ENCODE measurements around the gene ADARB1. TPM values are rescaled to one million over a fixed set of nuclear protein-coding genes. Genes with fewer than 3 reads are reported as not detected.
A peak's percentile ranks its signal among the peaks of the same experiment; 100 is the strongest.

ADARB1 gene
- total RNA-seq, 1 experiment from 2014 or later: 7.9 TPM

DNA sequence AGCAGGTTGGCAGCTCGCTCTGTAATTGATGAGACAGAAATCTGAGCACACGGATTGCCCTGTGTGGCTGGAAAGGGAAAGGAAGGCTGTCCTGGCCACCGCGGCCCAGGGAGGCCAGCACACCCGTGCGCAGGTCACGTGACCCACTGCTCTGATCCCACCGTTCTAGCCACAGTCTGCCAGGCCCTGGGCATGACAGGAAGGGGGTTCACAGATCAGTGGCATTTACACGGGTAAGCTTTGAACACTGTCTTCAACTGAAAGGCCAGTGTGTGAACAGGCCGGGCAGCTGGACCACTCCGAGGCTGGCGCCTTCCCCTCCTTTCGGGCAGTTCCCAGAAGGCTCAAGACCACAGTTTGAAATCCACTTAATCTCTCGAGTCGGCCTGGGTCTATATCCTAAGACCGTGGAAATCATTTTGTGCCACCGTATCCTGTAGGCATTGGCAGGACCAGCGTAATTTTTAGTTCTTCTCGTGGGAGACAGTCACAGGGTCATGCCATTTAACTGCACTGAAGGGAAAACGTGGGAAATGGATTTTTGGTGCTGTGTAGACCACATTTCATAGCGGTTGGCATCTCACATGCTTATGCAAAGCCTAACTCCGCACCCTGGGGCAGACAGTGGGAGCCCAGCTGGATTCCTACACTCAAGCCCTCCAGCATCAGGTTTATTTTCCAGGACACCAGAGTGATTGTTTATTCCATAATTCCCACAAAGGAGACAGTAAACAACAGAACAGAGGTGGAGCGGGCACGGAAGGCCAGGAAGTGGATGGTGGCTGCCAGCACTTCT, 3.1 kb upstream of the ADARB1 start:
- no peaks in the 10 kb centered on the region for H3K27me3 ChIP-seq (replicated peaks)
- H3K27ac ChIP-seq: no peak overlapping the region
- peaks cover 31% of the 10 kb centered on the region for H3K4me1 ChIP-seq (replicated peaks)
- no peak overlapping the region for H3K4me3 ChIP-seq
- no peak for DNase-seq (ENCODE audit: low read depth in 1 of 2, low spot score in 2 of 2)
- peaks cover 7% of the 10 kb centered on the region for H3K36me3 ChIP-seq
- H3K9me3 ChIP-seq (replicated peaks): peaks cover 5% of the 10 kb centered on the region; the same call in 1 of the 2 replicates

DNA sequence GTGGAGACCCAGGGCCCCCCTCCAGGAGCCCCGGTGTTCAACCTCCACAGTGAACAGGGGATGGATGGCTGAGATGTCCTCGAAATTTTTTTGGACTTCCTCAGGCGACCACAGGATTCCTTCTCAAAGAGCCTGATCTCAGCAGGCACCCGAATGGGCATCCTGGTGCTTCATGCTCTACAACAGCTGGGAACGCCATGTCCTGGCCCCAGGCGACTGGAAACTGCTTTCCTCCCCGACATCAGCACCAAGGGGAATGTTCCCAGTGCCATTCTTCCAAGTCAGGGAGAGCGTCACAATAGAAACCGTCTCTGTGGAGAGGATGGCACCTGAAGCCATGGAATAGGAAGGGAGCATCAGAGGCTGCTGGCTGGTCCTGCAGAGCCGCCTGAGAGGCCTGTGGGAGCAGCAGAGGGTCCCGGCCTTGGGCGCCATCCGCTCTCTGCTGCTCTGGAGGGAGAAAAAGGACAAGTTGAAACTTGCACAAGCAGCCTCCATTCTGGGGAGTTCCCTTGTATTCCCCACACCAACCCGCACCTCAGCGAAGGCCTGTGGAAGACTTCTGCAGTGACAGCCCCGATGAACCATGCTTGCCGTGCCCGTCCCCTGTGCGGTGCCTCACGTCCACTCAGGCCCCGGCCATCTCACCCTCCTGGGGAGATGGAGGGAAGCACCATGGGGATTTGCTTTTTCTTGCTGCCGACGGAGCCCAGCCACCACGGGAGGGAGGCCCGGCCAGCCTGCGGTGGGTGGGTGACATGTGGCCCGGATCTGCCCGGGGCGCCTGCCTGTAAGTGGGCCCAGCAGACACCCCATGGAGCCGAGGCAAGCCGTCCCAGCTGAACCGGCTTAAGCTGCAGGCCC, 2.3 kb upstream of the ADARB1 start:
- Histone ChIP-seq H3K36me3 (peaks cover 7% of the 10 kb centered on the region), H3K27ac (no peak overlapping the region), H3K4me3 (no peak overlapping the region), H3K9me3 (replicated peaks) (peaks cover 5% of the 10 kb centered on the region; the same call in 1 of the 2 replicates), H3K27me3 (replicated peaks) (no peaks in the 10 kb centered on the region), H3K4me1 (replicated peaks) (peaks cover 25% of the 10 kb centered on the region)
- no peak for DNase-seq (ENCODE audit: low read depth in 1 of 2, low spot score in 2 of 2)

DNA sequence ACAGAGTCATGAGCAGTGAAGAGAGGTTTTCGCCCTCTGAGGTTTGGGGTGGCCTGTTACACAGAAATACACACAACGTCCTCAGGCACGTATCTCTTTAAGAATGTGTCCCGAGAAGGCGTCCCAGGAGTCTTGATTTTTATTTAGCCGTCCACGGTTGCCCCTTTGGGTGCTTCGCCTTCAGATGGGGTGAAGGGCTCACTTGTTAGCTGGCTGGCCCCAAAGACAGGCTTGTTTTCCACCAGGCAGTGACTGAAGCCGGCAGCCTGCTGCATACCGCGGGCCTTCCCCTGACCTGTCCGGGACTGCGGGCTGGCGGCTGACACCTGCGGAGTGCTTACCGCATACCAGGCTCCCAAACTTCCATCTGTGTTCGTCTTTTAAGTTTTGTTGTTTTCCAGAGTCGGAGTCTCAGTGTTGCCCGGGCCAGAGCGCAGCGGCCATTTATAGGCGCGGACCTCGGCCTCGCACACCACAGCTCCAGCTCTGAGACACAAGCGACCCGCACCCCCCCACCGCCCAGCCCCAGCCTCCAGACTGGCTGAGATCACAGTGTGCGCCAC, 1.6 kb upstream of the ADARB1 start:
- Histone ChIP-seq H3K36me3 (peaks cover 7% of the 10 kb centered on the region), H3K4me1 (replicated peaks) (peaks cover 23% of the 10 kb centered on the region), H3K27ac (no peak overlapping the region), H3K9me3 (replicated peaks) (peaks cover 5% of the 10 kb centered on the region; the same call in 1 of the 2 replicates), H3K4me3 (no peak overlapping the region), H3K27me3 (replicated peaks) (no peaks in the 10 kb centered on the region)
- no peak for DNase-seq (ENCODE audit: low read depth in 1 of 2, low spot score in 2 of 2)

GRCh38 chr21:45073301-45074047, 906 bp upstream of the ADARB1 start:
- peak; percentile 15 to 48 for DNase-seq (ENCODE audit: low read depth in 1 of 2, low spot score in 2 of 2)
- peaks cover 5% of the 10 kb centered on the region; the same call in 1 of the 2 replicates for H3K9me3 ChIP-seq (replicated peaks)
- H3K4me3 ChIP-seq: peak overlapping the region; percentile 100
- peaks cover 11% of the 10 kb centered on the region for H3K36me3 ChIP-seq
- H3K4me1 ChIP-seq (replicated peaks): peaks cover 23% of the 10 kb centered on the region
- no peak overlapping the region for H3K27ac ChIP-seq
- H3K27me3 ChIP-seq (replicated peaks): no peaks in the 10 kb centered on the region

- H3K36me3 ChIP-seq: peaks cover 14% of the 10 kb centered on the region
- peaks cover 23% of the 10 kb centered on the region for H3K4me1 ChIP-seq (replicated peaks)
- H3K27ac ChIP-seq: no peak overlapping the region
- DNase-seq (ENCODE audit: low read depth in 1 of 2, low spot score in 2 of 2): peak in 1 of 2 experiments; percentile 43
- no peaks in the 10 kb centered on the region for H3K27me3 ChIP-seq (replicated peaks)
- peaks cover 5% of the 10 kb centered on the region; the same call in 1 of the 2 replicates for H3K9me3 ChIP-seq (replicated peaks)
- peak overlapping the region; percentile 100 for H3K4me3 ChIP-seq
Measured at GRCh38 chr21:45074818-45075595, 627 bp downstream of the ADARB1 start.

GRCh38 chr21:45075596-45076244, 1.3 kb downstream of the ADARB1 start:
- Histone ChIP-seq H3K4me3 (peak overlapping the region; percentile 100), H3K9me3 (replicated peaks) (peaks cover 5% of the 10 kb centered on the region; the same call in 1 of the 2 replicates), H3K36me3 (peaks cover 14% of the 10 kb centered on the region), H3K27ac (no peak overlapping the region), H3K27me3 (replicated peaks) (no peaks in the 10 kb centered on the region), H3K4me1 (replicated peaks) (peaks cover 28% of the 10 kb centered on the region)
- DNase-seq (ENCODE audit: low read depth in 1 of 2, low spot score in 2 of 2): no peak

- no peaks in the 10 kb centered on the region for H3K27me3 ChIP-seq (replicated peaks)
- peaks cover 16% of the 10 kb centered on the region for H3K36me3 ChIP-seq
- H3K4me3 ChIP-seq: no peak overlapping the region
- no peak overlapping the region for H3K27ac ChIP-seq
- H3K4me1 ChIP-seq (replicated peaks): peaks cover 34% of the 10 kb centered on the region
- no peak for DNase-seq (ENCODE audit: low read depth in 1 of 2, low spot score in 2 of 2)
- peaks cover 5% of the 10 kb centered on the region; the same call in 1 of the 2 replicates for H3K9me3 ChIP-seq (replicated peaks)
Measured at GRCh38 chr21:45076245-45076711, 1.9 kb downstream of the ADARB1 start.

DNA sequence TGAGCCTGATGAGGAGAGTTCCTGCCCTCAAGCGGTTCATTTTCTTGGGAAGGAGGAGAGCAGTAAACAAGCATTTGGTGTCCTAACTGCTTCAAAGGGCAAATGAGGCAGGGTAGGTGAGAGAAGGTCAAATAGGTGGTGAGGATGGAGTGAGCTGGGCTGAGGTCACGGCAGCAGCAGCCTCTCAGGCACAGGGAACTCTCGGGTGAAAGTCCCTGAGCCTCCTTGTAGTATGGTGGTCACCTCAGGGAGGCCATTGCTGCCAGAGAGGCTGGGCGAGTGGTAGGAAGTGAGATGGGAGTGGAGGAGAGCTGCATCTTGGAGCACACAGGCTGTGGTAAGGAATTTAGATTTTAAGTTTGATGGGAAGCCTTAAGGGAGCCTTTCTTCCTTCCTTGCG, 4.0 kb downstream of the ADARB1 start:
- no peaks in the 10 kb centered on the region for H3K27me3 ChIP-seq (replicated peaks)
- peaks cover 5% of the 10 kb centered on the region; the same call in 1 of the 2 replicates for H3K9me3 ChIP-seq (replicated peaks)
- peaks cover 20% of the 10 kb centered on the region for H3K36me3 ChIP-seq
- DNase-seq (ENCODE audit: low read depth in 1 of 2, low spot score in 2 of 2): no peak
- no peak overlapping the region for H3K27ac ChIP-seq
- H3K4me1 ChIP-seq (replicated peaks): peaks cover 34% of the 10 kb centered on the region
- H3K4me3 ChIP-seq: no peak overlapping the region

- H3K27ac ChIP-seq: no peak overlapping the region
- no peak for DNase-seq (ENCODE audit: low read depth in 1 of 2, low spot score in 2 of 2)
- no peaks in the 10 kb centered on the region for H3K27me3 ChIP-seq (replicated peaks)
- peaks cover 20% of the 10 kb centered on the region for H3K36me3 ChIP-seq
- no peak overlapping the region for H3K4me3 ChIP-seq
- peaks cover 5% of the 10 kb centered on the region; the same call in 1 of the 2 replicates for H3K9me3 ChIP-seq (replicated peaks)
- H3K4me1 ChIP-seq (replicated peaks): peaks cover 31% of the 10 kb centered on the region
Measured at GRCh38 chr21:45078877-45079281, 4.5 kb downstream of the ADARB1 start.

- Histone ChIP-seq H3K27ac (no peak overlapping the region), H3K36me3 (peaks cover 16% of the 10 kb centered on the region), H3K4me3 (no peak overlapping the region), H3K27me3 (replicated peaks) (no peaks in the 10 kb centered on the region), H3K9me3 (replicated peaks) (0 out of 2 replicates have a peak, but pooled peaks cover 2% of the 10 kb centered on the region), H3K4me1 (replicated peaks) (peaks cover 31% of the 10 kb centered on the region)
- no peak for DNase-seq (ENCODE audit: low read depth in 1 of 2, low spot score in 2 of 2)
Measured at GRCh38 chr21:45079351-45079750, 5.0 kb downstream of the ADARB1 start.

DNA sequence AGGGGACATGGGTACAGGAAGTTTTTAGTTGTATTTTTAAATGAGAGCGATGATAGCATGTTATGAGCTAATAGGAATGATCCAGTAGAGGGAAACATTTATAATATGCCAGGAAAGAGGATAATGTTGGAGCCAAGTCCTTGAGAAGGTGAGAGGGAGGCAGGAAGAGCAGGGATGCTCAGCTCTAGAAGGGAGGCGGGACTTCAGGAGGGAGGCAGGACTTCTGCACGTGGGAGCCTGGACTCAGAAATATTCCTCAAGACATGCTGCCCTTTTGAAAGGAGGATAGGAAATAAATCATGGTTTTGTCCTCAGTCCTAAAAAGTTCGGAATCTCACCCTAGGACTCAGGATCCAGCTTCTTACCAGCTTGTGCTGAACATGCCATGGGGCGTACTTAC, 5.9 kb downstream of the ADARB1 start:
- no peak for DNase-seq (ENCODE audit: low read depth in 1 of 2, low spot score in 2 of 2)
- Histone ChIP-seq H3K27me3 (replicated peaks) (no peaks in the 10 kb centered on the region), H3K27ac (no peak overlapping the region)

More for the DNA sequence above, 5.9 kb downstream of the ADARB1 start:
- Histone ChIP-seq H3K9me3 (replicated peaks) (no peaks in the 10 kb centered on the region), H3K4me1 (replicated peaks) (peaks cover 26% of the 10 kb centered on the region), H3K36me3 (peaks cover 12% of the 10 kb centered on the region), H3K4me3 (no peak overlapping the region)
